Tibial nerve (tissue), 3 donors: Measurements from ENCODE around the gene ABCC4.

Source experiments
- POLR2A ChIP-seq, 2 donors: fragments of 450-650 bp; IDR thresholded peaks; one replicate each; pipeline ENCODE4 v1.6.1; 2017; ENCODE audit warnings: antibody characterized with exemption in 2 of 2, mild to moderate bottlenecking in 2 of 2, moderate library complexity in 2 of 2
- TF ChIP-seq, protein P1 (sequence below), 5 experiments: fragments of 200-600 bp in 3 of 5; fragments of 450-650 bp in 2 of 5; sonication (generic) in 3 of 5; IDR thresholded peaks; one replicate each; pipeline ENCODE4 v1.5.1; 2016 to 2019; ENCODE audit warnings: antibody characterized with exemption in 5 of 5, mild to moderate bottlenecking in 3 of 5, moderate library complexity in 2 of 5

DNA sequence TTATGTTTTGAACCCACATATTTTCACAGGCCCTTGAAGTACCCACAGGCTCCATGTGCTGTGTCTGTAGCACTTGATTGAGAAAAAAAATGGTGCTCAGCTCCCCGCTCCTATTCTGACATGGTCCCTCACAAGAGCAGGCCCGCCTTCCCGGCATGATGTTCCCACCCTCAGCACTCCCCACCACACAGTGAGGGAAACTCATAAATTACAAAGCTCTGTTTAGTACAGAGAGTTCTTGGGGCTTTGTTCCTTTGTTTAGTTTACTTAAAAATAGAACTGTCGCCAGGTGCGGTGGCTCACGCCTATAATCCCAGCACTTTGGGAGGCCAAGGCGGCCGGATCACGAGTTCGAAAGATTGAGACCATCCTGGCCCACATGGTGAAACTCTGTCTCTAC is 25.9 kb upstream of the ABCC4 start:
- TF ChIP-seq, protein P1, sequence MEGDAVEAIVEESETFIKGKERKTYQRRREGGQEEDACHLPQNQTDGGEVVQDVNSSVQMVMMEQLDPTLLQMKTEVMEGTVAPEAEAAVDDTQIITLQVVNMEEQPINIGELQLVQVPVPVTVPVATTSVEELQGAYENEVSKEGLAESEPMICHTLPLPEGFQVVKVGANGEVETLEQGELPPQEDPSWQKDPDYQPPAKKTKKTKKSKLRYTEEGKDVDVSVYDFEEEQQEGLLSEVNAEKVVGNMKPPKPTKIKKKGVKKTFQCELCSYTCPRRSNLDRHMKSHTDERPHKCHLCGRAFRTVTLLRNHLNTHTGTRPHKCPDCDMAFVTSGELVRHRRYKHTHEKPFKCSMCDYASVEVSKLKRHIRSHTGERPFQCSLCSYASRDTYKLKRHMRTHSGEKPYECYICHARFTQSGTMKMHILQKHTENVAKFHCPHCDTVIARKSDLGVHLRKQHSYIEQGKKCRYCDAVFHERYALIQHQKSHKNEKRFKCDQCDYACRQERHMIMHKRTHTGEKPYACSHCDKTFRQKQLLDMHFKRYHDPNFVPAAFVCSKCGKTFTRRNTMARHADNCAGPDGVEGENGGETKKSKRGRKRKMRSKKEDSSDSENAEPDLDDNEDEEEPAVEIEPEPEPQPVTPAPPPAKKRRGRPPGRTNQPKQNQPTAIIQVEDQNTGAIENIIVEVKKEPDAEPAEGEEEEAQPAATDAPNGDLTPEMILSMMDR (IDR thresholded peaks at IDR 0.05) = no peak
- TF ChIP-seq POLR2A (IDR thresholded peaks at IDR 0.05) = no peak
